Amygdala (tissue), 56 donors: ENCODE results near the gene GRID1.
"Not testable (repeated sequence)": the region's sequence is repeated elsewhere in the genome, so short reads cannot be mapped to it uniquely, and the experiment has no call there.

ENCODE experiments used
- DNase-seq, 56 donors: peaks; one replicate each; lab custom pipeline; 2025; lab: John Stamatoyannopoulos, UW

Gene GRID1

DNA sequence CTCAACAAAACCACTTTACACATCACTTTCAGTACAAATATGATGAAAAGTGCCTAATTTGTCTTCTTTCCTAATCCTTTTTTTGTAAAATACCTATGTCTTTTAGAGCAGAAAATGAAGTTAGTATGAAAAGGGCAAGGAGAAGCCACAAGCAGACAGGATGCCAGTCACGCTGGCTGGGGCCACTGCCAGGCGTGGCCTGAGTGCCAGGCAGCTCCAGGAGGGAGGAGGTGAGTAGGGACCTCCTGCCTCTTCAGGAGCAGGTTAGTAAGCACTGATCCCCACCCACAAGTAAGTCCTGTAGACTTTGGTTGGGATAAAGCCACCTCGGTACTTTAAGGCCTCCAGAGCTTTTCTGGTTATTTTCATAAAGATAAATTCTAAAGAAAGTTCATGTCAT, 432.0 kb downstream of the GRID1 start:
- DNase-seq: no peak

DNA sequence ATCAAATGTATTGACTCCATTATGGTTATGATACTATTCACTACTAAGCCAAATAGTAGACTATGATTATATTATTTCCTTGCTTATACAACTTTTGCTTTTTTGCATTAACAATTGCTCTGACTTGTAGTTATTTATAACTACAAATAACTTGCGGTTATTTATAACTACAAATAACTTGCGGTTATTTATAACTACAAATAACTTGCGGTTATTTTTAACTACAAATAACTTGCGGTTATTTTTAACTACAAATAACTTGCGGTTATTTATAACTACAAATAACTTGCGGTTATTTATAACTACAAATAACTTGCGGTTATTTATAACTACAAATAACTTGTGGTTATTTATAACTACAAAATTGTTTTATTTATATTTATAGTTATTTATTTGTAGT, 436.6 kb downstream of the GRID1 start:
- DNase-seq: not testable (repeated sequence)

DNA sequence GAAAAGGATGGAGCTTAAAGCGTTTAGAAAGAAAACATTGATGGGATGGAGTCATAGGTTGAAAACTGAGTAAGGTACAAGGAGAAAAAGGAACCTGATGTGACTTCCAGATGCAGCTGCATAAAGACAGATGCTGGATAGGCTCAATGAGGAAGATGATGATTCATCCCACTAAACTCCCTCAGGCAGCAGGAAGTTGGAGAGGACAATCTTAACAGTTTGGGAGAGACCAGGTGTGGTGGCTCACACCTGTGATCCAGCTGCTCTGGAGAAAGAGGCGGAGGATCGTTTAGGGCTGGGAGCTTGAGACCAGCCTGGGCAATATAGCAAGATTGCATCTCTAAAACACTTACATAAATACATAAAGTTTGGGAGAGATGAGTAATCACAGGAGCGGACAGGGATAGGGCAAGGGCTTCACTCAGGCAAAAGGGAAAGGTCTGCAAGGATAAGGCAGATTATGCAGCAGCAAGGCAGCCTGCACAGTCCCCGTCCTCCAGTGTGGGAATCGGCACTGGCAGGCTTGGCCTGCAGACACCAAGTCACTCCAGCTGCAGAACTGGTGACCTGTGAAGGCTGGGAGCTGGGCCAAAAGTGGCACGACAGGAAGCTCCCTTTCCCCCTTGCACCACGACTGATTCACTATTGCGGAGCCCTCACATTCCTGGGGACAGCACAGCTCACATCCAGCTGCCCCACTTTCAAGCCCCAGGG, 438.5 kb downstream of the GRID1 start:
- peak in 12 of 56 donors; percentile 4 to 71 (median 29) for DNase-seq

DNA sequence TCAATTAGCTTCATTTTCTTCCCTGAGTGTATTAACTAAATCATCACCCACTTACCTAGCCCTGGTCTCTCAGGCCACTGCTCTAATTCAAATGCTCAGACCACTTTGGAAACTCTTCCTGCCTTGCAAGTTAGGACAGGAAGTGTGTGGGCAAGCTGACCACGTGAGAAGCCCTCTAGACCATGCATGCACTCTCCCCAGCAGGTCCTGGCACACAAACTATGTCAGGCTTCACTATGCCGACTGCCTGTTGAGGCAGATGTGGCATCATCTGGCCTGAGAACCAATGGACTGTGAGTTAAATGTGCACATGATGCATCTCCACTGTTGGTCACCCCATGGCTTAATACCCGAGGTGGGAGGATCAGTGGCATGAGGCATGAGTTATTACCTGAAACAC, 439.6 kb downstream of the GRID1 start:
- DNase-seq: no peak

DNA sequence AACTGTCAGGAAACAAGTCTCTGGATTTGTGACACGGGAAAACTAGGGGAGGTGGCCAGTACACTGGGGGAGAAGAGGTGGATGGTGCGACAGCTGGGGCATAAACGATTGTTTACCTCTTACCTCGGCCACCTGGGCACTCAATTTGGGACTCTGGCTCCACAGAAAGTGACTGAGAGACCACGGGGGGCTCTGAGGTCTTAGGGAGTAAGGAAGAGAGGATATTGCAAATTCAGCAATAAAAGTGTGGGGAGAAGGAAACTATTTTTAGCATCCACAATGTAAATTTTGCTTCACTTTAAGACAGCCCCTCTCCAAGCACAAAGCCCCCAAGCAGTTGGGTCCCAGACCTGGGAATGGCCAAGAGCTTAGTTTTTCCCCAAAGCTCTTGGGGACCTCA, 440.5 kb downstream of the GRID1 start:
- DNase-seq: no peak

DNA sequence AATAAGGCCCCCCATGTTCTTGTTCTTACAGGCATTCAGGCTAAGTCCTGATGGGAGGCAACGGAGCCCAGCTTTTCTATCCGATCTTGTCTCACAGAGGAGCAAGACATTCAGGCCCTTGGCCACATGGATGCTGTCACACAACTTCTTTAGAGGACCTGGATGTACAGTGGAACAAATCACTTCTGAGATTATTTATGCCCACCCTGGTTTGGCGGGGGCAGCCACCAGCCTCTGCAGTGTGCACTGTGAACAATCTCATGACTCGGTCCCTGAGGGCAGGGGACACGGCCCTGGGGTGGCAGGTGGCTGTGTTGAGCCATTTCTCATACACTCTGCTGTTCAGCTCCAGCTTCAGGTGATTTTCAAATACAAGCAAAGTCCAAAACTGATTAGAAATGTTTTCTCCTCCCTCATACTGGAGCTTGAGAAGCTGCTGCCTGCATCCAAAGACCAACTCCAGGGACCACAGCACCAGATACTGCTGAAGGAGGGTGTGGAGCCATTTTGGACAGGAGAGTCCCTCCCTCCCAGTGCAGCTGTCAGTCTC, 441.3 kb downstream of the GRID1 start:
- DNase-seq: no peak

DNA sequence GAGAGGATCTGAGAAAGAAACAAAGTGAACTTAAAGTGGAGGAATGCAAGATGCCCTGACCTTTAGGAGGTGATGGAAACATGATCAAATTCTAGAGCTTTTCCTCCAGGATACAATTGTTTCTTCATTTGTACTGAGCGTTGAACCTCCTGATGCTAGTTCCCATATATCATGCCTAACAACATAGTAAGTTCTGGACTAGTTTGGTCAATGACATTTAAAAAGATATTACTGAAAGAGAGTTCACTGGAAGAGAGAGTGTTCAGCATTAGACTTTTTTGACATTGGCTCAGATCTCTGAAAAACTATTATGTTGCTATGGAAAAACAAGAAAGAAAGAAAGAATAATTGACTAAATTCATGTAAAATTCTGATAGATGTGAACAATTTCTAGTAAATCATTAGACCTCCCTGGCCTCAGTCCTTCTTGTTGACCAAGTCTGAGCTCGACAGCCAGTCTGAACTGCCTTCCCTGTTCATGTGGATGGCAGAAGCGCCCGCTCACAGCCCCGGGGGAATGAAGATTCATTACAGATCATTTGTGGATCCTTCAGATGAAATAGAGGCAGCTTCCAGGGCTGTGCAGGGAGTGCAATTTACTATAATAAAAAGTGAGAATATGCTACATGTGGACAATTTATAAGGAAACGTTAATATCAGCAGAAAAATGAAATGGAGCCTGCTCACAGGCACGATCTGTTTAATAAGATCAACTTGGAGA, 442.1 kb downstream of the GRID1 start:
- no peak for DNase-seq

DNA sequence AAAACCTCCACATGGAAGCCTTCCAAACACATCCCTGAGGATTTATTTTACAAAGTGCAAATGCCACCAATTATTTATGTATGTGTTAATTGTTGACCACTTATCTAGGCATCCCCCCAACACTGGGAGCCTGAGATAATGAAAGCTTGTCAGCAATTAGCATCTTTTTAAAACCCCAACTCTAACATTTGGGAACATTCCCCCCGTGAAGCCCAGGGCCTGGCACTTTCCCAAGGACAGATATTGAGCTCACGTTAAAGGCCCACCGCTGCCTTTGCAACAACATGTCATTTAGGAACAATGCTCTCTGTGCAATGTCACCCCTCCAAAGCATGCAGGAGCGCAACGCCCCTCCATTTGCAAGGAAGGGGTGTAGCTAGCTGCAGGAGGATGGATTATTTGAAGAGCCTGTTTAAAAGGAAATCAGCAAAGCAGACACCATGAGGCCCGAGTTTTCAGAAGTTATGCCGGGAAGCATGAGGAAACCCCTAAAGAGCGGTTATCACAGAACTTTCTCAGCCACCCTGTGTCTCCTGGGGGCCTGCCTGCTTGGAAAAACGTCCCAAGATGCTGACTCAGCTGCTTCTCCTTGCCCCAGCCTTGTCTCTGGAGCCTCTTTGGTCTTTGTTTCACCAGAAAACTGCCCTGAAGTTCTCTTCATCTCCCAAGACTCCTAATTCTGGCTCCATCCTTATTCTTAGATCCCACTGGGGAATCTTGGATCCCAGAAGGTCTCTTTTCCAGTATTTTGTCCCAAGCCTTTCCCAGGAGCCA, 444.1 kb downstream of the GRID1 start:
- peak in 1 of 56 donors; percentile 26 for DNase-seq

DNA sequence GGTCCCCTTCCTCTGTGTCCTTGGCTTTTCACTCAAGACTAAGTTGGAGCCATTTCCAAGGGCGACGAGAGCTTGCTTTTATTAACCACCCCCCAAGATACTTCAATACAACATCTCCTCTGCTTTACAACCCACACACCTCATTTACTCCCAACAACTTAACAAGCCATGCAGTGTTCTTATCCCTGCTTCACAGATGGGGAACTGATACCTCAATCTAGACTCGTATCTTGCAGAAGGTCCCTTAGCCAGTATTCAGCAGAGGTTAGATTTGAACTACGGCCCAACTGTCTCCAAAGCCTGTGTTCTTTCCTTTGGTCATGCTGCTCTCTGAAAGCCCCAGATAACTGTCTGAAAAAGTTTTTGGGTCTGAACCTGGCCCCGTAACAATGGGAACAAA, 444.8 kb downstream of the GRID1 start:
- no peak for DNase-seq

DNA sequence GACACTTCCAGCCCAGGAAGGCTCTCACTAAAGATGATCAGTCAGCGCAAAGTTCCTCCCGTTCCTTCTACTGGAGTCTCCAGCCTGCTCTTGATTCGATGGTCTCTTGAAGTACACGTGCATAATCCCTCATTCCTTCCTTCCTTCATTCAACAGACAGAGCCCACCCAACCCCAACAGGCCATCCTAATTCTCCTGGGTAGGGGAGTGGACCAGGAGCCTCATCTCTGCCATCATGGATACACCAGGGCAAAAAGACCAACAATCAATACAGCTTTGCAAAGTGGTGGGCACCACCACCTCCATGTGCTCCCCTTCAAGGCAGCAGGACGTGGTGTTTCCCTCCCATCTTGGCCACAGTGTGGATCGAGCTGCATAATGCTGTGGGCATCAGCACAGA, 446.3 kb downstream of the GRID1 start:
- DNase-seq: no peak

DNA sequence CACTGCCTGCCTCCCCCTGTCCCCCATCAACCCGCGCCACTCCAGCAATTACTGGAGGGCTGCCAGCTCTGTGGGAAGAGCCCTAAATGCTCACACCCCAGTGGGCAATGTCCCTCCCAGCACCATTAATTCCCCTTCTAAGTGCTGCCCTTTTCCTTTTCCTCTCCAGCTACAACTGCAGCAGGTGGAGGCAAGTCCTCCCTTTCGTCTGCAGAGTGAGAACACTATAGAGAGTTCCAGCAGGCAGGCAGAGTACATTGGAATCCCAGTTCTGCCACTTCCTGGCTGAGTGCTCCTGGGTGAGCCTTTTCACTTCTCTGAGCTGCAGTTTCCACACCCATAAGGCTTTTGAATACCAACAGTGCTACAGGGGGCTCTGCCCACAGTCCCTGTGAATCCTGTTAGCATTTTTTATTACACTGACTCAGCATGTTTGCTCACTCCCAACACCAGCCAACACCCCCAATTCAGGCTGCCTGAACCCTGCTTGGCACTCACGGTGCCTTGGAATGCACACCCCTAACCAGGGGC, 447.0 kb downstream of the GRID1 start:
- peak in 5 of 56 donors; percentile 11 to 41 (median 18) for DNase-seq

DNA sequence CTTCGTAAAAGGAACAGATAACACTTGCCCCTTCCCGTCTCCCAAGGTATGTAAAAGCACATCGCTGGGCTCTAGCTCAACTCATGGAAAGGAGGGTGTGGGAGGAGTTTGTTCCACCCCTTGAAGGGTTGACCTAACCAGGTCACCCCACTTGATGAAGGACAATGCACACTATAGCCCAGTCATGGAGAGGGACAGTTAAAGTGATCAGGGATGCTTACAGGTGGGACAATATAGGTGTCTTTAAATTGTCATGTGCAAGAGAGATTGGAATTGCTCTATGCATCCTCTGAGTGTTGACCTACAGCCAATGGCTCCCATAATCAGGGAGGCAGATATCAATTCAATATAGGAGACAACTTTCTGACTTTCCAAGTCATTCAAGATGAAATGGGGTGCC, 448.2 kb downstream of the GRID1 start:
- no peak for DNase-seq

DNA sequence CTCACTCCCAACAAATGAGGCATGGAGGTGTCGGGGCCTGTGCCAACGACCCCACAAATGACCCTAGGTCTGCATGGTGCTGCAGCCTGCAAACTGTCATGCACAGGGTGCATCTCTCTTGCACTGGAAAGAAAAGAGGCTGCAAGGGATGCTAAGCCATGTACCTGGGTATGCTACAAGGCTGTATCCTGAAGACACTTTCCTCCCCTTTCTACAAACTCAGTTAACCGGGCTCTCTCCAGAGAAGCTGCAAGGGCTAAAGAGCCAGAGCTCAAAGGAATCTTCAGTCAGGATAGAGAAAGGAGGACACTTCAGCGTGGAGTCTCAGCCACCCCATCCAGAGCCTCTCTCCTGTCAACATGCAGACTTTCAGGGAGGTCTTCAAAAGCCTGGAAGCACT, 449.0 kb downstream of the GRID1 start:
- no peak for DNase-seq

DNA sequence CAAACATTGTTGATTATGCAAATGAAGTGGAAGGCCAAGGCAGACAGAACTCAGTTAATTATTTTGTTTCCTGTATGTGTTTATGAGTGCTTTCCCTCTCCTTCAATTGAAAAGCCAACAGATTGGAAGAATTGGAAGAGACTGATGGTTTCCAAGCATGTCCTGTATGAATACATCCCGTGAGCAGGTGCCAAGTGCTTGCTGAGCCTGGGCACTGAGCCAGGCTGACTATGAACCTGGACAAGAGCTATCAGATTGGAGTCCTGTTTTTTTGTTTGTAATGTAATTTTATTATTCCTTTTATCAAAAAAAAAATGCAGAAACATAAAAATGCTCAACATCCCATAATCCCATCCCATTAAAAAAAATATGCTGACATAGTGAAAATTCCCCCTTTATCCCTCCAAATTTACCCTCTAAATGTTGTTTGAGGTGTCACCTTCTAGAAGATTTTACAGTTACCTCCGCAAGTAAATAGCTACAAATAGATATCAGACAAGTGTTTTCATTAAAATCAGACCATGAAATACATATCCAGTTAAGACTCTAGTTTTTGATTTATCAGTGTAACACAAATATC, 449.5 kb downstream of the GRID1 start:
- DNase-seq: peak in 2 of 56 donors; percentile 15 to 29

DNA sequence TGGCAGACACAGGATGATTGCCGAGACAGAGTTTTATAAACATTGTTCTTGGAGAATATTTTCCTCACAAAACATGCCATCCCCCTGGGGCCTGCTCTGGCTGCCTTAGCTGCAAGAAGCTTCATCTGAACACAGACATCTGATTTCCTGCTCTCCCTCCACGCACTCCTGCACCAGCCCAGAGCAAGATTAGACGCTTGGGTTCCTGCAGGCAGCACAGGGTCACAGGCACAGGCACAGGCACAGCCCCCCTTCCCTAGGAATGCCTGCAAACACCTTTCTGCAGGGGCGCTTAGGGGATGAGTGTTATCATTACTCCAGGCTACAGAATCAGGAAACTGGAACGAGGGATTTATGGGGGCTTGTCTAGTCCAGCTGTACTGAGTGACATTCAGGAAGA, 450.3 kb downstream of the GRID1 start:
- DNase-seq: no peak

DNA sequence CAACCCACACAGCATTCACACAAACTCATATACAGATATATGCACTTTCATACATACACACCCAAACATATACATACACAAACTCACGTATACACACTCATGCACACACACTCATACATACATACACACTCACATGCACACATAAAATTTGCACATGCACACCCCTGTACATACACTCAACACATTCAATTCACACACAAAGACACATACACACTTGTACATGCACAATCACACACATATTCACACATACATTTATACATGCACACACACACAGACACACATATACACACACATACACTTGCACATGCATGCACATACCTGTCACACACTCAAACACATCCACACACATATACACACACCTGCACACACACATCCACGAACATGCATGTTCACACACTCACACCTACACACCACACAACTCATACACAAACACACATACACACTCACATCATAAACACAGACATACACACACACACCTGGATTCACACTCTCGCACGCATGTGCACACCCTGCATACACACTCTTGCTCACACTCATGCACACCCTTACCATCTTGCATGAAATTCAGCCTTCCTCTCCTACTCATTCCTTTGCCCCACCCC, 451.2 kb downstream of the GRID1 start:
- no peak for DNase-seq

DNA sequence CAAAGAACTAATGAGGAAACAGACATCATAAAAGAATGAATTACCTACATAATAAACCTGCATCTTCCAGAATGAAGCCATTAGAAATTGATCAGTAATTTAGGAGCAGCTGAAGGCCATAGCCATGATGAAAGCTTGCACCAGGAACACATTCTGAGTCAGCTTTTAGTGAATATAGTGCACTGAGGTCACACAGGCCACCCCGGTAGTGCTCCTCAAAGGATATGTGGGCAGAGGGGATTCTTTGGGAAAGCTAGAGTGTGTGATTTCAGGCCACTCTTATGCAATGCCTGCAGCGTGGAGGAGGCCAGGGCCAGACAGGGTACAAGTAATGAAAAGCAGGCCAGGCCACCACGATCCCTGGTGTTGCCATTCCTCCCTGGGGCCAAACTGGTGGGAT, 451.9 kb downstream of the GRID1 start:
- DNase-seq: no peak

DNA sequence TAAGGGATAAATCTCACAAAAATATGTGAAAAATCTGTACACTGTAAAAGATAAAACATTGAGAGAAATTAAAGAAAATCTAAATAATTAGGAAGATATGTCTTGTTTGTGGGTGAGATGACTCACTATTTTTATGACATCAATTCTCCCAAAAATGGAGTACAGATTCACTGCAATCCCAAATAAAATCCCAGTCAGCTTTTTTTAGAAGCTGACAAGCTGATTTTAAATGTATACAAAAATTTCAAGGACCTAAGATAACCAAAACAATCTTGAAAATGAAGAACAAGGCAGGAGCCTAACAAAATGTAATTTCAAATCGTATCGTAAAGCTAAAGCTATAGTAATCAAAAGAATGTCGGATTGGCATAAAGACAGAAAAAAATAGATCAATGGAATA, 458.1 kb downstream of the GRID1 start:
- no peak for DNase-seq

DNA sequence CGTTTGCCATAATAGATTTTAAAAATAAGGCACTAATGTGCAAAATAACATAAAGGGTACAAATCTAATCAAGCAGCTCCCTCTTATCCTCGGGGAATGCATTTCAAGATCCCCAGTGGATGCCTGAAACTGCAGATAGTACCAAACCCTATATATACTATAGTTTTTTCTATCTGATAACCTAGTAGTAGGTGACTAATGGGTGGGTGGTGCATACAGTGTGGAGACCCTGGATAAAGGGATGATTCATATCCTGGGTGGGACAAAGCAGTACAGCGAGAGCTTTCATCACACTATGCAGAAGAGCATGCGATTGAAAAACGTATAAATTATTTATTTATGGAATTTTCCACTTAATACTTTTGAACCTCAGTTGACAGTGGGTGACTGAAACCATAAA, 464.5 kb downstream of the GRID1 start:
- no peak for DNase-seq

DNA sequence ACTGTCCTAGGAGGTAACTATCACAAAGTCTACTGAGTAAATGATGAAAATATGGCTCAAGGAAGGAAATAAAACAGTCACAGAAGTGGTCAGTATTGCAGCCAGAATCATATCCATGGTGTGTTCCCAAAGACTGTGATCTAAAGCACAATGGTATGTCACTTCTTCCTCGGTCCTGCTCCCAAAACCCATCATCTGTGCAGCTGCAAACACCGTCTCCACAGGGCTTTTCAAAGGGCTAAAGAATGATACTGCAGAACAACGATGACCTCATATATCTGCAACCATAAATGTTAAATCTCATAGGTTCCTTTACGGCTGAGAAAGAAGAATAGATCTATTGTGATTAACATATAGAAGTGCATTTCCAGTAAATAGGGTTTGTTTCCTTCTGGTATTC, 465.0 kb downstream of the GRID1 start:
- no peak for DNase-seq
